GM18505 (cell line): ENCODE measurements around the gene HDAC11.

Experiments used
- ATAC-seq: cut with Tn5 transposase; IDR thresholded peaks from one replicate; pipeline ENCODE4 v1.9.1; 2021; ENCODE audit not compliant: unreplicated experiment
- POLR2A ChIP-seq: IDR thresholded peaks from 4 replicates; pipeline ENCODE4 v1.6.1; 2011; ENCODE audit warnings: borderline replicate concordance; ENCODE audit not compliant: insufficient read depth, insufficient read length; ENCODE audit errors: extremely low read depth

HDAC11 gene

DNA sequence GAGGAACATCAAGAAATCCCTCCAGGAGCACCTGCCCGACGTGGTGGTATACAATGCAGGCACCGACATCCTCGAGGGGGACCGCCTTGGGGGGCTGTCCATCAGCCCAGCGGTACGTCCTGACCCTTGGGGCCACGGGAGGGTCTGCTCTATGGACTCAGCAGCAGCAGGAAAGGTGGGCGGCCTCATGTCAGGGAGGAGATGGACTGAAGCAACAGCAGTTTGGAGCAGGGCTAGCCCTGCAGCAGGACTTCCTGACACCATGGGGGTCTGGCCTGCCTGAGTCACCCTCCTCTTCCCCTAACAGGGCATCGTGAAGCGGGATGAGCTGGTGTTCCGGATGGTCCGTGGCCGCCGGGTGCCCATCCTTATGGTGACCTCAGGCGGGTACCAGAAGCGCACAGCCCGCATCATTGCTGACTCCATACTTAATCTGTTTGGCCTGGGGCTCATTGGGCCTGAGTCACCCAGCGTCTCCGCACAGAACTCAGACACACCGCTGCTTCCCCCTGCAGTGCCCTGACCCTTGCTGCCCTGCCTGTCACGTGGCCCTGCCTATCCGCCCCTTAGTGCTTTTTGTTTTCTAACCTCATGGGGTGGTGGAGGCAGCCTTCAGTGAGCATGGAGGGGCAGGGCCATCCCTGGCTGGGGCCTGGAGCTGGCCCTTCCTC, 24.2 kb downstream of the HDAC11 start:
- TF ChIP-seq POLR2A = no peak
- no peak for ATAC-seq

DNA sequence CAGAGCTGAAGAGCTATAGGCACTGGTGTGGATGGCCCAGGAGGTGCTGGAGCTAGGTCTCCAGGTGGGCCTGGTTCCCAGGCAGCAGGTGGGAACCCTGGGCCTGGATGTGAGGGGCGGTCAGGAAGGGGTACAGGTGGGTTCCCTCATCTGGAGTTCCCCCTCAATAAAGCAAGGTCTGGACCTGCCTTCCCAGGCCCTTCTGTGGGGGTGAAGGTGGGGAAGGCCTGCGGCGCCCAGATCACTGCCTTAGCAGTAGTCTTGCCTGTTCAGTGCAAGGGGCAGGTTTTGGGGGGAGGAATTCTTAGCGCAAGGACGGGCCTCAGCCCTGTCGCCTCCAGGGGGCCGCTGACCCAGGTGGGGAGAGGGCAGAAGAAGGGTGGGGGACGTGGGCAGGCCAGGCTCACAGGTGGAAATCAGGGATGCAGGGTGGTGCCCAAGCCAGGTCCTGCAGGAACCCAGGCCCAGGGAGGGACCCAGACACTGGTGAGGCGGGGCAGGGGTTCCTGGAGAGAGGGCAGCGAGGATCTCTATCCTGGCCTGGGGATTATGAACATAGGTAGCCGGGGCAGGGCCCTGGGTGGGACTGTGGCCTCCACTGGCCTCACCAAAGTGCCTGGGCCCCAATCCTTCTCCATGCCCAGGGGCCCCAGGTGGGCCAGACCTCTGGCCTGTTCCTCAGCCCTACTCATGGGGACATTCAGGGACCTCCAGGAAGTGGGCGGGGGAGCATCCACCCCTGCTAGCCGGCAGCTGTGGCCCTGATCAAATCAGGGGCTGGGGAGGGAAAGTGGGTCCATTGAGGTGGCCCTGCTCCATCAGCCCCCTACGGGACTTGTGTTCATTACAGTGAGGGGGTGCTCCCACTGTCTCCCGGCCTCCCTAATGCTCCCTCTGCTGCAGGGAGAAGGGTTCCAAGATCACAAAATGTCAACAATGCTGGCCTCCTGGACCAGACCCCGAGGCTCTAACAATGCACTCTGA, 25.3 kb downstream of the HDAC11 start:
- no peak for TF ChIP-seq POLR2A
- no peak for ATAC-seq

- no peak for ATAC-seq
- no peak for TF ChIP-seq POLR2A
Measured at GRCh38 chr3:13506239-13506638, 26.1 kb downstream of the HDAC11 start.

- no peak for ATAC-seq
Measured at GRCh38 chr3:13506680-13507079, 26.6 kb downstream of the HDAC11 start.

DNA sequence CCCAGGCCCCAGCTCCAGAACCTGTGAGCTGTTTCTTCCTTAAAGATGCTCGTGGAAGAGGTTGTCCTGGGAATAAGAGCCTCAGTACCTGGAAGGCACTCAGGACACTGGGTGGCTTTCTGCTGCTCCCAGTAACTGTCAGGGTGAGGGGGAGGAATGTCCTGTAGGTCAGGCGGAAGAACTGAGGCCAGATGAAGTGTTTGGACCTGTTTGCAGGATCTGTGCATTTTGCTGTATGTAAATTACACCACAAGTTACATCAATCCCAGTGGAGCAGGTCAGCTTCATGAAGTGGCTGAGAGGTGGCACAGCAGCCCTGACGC, 27.1 kb downstream of the HDAC11 start:
- no peak for TF ChIP-seq POLR2A
- no peak for ATAC-seq

More at GRCh38 chr3:13506680-13507079, 26.6 kb downstream of the HDAC11 start:
- TF ChIP-seq POLR2A = no peak

GRCh38 chr3:13507570-13508339, 27.6 kb downstream of the HDAC11 start:
- TF ChIP-seq POLR2A = no peak
- ATAC-seq = no peak

DNA sequence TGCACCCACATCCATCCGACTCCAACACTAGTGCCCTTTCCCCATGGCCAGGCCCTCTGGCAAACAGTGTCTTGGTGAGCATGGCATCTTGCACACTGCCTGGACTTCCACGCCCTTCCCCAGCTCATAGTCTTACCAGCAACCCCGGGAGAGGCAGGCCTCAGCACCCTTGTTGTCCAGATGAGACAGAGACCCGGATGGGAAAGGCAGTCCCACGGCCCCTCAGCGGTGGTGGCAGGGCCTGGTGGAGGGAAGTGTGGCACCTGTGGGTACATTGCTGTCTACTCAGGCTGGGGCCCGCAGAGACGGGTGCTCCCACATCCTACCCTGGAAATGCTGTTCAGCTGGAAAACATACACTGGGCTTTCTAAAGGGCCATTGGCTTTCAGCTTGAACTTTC, 28.4 kb downstream of the HDAC11 start:
- no peak for TF ChIP-seq POLR2A
- ATAC-seq = no peak

DNA sequence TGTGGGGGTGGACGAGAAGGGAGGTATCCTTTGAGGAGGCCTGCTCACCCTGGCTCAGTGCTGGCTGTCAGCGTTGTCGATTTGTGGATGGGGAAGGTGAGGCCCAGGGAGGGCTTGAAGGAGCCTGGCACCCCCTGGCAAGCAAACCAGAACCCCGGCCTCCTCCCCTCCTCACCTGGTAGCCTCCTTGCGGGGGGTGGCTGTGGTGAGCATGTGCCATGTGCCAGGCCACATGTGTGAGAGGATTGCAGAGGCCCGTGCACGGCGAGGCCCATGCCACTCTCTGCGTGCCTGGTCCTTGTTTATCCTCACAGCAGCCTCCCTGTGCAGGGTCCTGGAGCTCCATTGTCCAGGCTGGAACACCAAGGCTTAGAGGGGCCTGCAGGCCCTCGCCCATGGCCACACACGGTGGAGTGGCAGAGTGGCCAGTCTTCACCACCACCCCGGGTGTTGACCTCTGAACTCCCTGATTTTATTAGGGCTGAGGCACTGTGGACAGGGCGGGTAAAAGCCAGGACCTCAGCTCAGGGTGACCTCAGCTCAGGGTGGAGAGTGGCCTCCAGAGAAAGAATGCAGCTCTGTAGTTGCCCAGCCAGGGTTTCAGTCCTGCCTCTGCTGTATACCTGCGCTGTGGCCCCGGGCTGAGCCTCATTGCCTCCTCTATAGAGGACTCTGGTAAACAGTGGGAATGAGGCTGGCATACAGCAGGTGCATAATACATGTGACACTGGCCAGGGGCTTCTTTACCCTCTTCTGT, 29.1 kb downstream of the HDAC11 start:
- no peak for TF ChIP-seq POLR2A
- ATAC-seq = no peak

- no peak for ATAC-seq
- no peak for TF ChIP-seq POLR2A
Measured at GRCh38 chr3:13509816-13510192, 29.7 kb downstream of the HDAC11 start.

DNA sequence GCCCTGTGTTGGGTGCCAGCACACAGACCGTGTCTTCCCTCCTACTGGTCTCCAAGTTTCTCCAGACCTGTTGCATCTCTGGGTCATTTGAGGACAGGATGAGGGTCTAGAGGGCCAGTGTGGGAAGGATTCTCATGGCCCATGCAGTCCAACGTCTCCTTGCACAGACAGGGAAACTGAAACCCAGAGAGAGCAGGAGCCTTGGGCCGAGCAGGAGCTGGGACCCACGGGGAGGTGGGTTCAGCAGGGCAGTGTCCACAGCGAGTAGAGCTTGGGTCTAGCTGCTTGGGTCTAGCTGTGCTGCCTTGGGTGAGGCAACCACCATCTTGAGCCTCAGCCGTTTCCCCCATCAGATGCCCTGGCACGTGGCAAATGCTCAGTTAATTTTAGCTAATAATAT, 32.3 kb downstream of the HDAC11 start:
- no peak for TF ChIP-seq POLR2A
- no peak for ATAC-seq

- no peak for ATAC-seq
- TF ChIP-seq POLR2A = no peak
Measured at GRCh38 chr3:13513051-13513912, 33.2 kb downstream of the HDAC11 start.
